Stimulated activated CD8-positive, alpha-beta memory T cell treated with anti-CD3 and anti-CD28 coated beads, Interleukin-7, amount 100 ng/mL, for 48 hours (primary cell): ENCODE data around the gene USP31.

Source experiments
- DNase-seq, 2 donors: peaks; one replicate each; pipeline ENCODE4 v3.0.0-alpha.2; 2020; ENCODE audit warnings: low read depth in 1 of 2; ENCODE audit errors: extremely low read depth in 1 of 2

Gene USP31

DNA sequence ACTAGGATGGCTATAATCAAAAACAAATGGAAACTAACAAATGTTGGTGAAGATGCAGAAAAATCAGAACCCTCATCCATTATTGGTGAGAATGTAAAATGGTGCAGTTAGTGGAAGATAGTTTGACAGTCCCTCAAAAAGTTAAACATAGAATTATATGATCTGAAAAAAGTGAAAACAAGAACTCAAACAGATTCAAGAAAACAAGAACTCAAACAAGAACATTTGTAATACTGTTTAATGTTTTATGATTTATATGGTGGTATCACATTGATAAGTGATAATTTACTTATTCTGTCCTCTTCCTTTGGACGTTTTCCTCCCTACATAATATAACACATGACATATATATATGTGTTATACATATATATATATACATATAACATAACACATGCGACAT is 12.0 kb downstream of the USP31 start:
- DNase-seq = no peak

DNA sequence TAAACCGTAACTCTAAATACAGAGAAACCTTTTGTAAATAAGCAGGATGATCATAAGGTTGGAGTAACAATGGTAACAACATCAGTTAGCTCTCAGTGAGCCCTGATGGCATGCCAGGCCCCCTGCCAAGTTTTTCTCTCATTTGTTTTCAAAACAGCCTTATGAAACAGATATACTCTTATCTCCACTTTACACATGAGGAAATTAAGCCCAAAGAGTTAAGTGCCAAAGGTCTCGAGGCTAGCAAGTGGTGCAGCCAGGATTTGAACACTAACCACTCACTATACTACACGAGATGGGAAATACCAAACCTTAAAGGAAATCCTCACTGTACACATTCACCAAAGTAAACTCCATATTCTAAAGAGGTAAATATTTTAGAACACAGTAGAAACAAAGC is 15.0 kb downstream of the USP31 start:
- DNase-seq = no peak

GRCh38 chr16:23132775-23133463 is 16.3 kb downstream of the USP31 start:
- DNase-seq = no peak

DNA sequence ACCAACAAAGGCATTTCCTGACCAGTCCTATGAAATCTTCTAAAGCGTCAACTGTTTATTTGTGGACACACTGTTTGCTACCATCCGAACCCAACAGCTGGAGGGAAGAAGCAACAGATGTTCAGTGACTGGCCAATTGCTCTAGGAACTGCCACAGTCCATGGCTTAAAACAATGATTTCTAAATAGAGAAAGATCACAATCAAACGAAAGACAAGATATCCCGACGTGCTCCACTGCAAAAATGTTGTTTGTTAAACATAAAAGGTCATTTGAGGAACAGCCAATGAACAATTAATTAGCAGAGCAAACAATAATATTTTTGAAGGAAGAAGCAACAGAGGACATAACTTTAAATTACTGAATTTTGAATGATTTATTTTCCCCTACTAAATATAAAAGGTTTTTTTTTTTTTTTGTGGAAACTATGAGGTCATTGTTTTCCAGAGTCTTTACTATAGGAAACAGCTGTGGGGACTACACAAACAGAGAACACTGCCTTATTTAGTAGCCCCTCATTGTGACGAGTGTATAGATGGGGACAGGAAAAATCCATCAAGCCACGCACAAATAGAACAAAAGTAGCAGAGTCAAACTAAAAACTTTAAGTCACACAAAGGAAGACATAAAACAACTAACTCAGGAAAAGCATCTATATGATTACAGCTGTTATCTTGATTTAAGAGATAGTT is 17.2 kb downstream of the USP31 start:
- DNase-seq = no peak

GRCh38 chr16:23131436-23131835 is 17.8 kb downstream of the USP31 start:
- DNase-seq = no peak

GRCh38 chr16:23131036-23131435 is 18.2 kb downstream of the USP31 start:
- DNase-seq = no peak

DNA sequence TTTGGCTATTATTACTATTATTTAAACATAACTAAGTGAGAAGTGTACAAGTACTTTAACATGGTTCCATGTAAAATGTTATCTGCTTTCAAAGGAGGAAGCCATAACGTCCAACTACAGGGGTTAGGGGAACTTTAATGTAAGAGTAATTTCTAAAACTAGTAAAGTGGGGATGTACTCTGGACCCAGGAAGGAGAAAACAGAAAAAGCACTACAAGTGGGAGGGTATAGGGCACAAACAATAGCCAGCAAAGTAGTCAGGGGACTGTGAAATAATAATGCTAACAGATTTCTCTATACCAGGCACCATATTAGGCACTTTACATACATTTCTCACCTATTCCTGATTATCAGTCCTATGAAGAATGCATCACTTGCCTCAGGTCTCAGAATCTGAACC is 19.6 kb downstream of the USP31 start:
- DNase-seq = no peak

GRCh38 chr16:23128056-23128455 is 21.2 kb downstream of the USP31 start:
- no peak for DNase-seq

DNA sequence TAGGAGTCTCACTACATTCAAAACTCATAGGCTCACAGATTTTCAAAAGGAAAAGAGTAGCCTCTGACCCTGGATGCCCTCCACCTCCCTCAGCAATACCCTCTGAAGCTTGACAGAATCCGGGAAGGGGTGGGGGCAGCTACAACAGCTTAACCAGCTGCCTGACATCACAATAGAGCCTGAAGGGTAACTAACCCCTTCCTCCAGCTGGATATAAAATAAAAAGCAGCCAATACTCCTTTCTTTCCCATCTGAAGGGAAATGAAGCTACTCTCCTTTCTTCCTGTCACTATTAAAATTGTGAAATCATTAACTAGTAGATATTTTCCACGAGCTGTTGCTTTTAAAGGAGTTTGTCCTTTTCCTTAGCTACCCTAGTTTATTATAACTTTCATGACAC is 24.0 kb downstream of the USP31 start:
- DNase-seq = no peak

- DNase-seq = no peak
Measured at GRCh38 chr16:23124315-23124714, 24.9 kb downstream of the USP31 start.

DNA sequence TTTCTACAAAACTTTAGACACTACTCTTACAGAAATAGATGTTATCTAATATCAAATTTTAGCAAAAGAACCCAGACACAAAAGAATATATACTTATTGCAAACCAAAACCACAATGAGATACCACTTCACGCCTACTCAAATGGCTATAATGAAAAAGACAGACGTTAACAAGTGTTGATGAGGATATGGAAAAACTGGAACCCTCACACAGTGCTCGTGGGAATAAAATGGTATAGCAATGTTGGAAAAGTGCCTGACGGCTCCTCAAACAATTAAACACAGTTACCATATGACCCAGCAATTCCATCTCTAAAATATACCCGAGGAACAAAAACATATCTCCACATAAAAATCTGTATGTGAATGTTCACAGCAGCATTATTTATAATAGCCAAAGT is 27.1 kb downstream of the USP31 start:
- DNase-seq = no peak

- DNase-seq = no peak
Measured at GRCh38 chr16:23121024-23121423, 28.2 kb downstream of the USP31 start.

- DNase-seq = no peak
Measured at GRCh38 chr16:23120562-23120961, 28.7 kb downstream of the USP31 start.

GRCh38 chr16:23119570-23119969 is 29.7 kb downstream of the USP31 start:
- DNase-seq = no peak

GRCh38 chr16:23114131-23114904 is 34.9 kb downstream of the USP31 start:
- DNase-seq = no peak

DNA sequence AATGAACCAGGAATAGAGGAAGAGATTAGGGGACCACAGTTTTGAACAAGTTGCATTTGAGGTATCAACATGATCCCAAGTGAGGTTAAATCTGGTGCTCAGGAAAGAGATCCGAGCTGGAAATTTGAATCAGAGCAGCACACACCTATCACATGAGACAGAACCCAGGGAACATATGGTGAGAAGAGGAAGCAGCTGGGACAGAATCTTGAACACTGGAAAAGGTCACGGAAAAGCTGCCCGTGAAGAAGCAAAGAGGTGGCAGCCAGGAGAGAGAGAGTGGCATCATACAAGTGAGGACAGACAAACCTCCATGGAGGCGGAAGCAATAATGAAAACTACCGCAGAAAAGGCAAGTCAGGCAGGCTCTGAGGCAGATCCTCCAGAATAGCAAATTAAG is 36.1 kb downstream of the USP31 start:
- DNase-seq = no peak

DNA sequence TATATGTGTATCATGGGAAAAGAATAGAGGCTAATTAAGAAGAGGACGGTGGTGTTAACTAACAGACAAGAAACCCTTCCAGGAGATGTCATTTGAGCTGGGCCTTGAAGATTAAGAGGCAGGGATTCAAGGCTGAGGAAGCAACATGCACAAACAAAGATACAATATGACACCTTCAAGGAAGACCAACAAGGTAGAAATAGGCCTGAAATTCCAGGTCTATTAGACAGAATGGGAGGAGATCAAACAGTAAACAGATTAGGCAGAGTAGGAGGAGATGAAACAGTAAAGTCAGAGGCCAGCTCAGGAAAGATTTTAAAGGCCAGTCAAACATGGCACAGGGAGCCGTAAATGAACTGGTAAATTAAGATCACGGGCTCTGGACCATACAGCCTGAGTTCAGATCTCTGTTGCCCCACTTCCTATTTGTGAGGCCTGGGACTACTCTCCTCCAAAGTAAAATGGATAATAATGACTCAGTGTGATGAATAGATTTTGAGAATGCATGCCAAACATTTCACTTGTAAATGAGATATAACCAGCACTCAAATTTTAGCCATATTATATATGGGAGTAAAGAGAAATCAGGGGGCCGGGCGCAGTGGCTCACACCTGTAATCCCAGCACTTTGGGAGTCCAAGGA is 38.9 kb downstream of the USP31 start:
- no peak for DNase-seq

DNA sequence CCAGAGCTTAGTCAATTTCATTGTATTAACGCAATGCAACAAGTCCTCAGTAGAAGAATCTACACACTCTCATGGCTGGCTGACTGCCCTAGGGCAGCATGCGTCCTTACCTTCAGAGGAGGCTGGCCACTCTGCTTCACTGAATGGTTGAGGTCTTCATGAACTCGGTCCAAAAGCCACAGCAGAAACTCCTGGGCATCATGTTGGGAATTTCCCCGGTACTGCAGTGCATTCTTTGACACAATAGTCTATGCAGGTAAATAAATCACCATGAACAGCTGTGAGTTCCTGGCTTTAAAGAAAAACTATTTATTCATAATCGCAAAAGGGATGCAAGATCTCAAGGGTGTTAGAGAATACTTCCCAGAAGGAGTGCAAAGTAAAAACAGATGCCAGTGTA is 41.3 kb downstream of the USP31 start:
- DNase-seq = no peak

DNA sequence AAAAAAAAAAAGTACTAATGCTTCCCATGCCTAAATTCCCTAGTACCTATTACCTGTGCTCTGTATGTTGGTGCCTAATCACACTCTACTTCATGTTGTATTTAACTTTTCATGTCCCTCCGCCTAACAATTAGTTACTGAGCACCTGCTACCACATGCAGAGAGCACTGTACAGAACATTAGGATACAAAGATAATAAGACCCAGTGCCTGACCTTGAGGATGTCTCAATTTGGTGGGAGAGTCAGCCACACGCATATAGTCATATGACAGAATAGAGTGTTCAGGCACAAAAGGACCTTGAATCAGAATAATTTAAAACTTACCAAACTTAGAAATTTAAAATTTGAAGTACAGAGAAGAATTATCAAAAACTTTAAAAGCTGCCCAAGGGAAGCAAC is 42.1 kb downstream of the USP31 start:
- DNase-seq = no peak

DNA sequence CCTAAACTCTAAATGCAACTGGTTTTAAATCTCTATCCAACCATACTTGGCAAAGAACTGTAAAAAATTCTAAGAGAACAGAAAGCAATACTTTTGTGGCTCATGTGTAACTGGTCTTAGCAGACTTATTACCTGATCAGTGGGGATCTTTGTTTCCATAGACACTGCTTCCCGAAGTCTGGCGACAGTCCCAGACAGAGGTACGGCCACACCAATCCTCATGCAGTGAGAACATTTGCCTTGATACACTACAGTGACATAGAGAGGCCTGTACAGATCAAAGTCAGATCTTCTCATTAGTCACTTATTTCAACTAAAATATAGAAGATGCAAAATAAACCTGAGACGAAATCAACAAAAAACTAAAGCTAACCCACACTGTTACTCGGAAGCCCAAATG is 43.9 kb downstream of the USP31 start:
- no peak for DNase-seq
